A549 treated with CpdA at 1 μM for 4 hours (cell line): ENCODE results near the gene USP36. TPM values are rescaled to one million over a fixed set of nuclear protein-coding genes. Genes with fewer than 3 reads are reported as not detected.

Source experiments
- total RNA-seq: library from RNA; stranded (reverse); fragments of 200-300 nt; extraction: Qiagen RNA extraction; gene quantifications from 5 replicates; pipeline ENCODE4 v1.2.3, GENCODE V29; 2022; ENCODE audit warnings: low read depth

Gene USP36
- total RNA-seq: 54.2 to 64.1 TPM (median 59.5 TPM) in 5 replicates

GRCh38 chr17:78840780-78841611, at the start of gene USP36:
Gene USP36 (minus strand): TSS chr17:78840814. CDS start chr17:78836363, 4,451 bp downstream.

DNA sequence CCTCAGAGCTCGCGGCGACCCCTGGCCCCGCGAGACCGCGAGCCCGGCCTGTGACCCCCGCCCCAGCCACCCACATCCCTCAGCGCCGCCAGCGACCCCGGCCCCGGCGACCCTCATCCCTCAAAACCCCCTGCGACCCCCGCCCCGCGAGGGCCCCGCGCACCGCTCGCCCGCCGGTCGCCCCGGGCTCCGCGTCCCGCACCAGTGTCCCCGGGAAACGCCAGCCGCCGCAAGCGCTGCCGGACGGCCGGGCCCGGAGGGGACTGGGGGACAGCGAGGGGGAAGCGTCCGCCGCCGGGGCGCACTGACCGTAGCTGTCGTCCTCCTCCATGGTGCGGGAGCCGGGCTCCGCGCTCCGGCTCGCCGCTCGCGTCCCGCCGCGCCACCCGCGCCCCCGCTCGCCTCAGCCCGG, 58.7 kb downstream of the USP36 start, which contains the start of gene CYTH1:
CYTH1 (minus strand) TSS at position 381 of the 412 bp plus-strand sequence; CDS start at position 331, 50 bp downstream.

Other genes with a start within 250 kb of the USP36 start
- 40.8 to 46.5 TPM (median 43.4 TPM) in 5 replicates for gene CYTH1, start 58.5 kb downstream of the USP36 start, total RNA-seq
- gene CEP295NL, start 62.4 kb upstream of the USP36 start, total RNA-seq: 0.38 to 0.56 TPM (median 0.48 TPM) in 5 replicates
- gene TIMP2, start 84.6 kb upstream of the USP36 start, total RNA-seq: 179 to 232 TPM (median 198 TPM) in 5 replicates
- gene LGALS3BP, start 139.1 kb upstream of the USP36 start, total RNA-seq: 72.5 to 90.1 TPM (median 82.0 TPM) in 5 replicates
- 81.2 to 92.2 TPM (median 88.3 TPM) in 5 replicates for gene CANT1, start 168.9 kb upstream of the USP36 start, total RNA-seq
- 35.4 to 45.3 TPM (median 37.4 TPM) in 5 replicates for gene C1QTNF1, start 183.4 kb upstream of the USP36 start, total RNA-seq
- 16.9 to 26.5 TPM (median 18.9 TPM) in 5 replicates for gene ENGASE, start 234.0 kb upstream of the USP36 start, total RNA-seq